GM12874 (cell line): ENCODE measurements around the gene FBXO24.

Source experiments
- CTCF ChIP-seq: IDR thresholded peaks from 2 replicates; pipeline ENCODE4 v1.5.1; 2011; ENCODE audit warnings: low read depth, mild to moderate bottlenecking, control low read depth, low read length, moderate library complexity; ENCODE audit not compliant: insufficient read depth

The FBXO24 gene

DNA sequence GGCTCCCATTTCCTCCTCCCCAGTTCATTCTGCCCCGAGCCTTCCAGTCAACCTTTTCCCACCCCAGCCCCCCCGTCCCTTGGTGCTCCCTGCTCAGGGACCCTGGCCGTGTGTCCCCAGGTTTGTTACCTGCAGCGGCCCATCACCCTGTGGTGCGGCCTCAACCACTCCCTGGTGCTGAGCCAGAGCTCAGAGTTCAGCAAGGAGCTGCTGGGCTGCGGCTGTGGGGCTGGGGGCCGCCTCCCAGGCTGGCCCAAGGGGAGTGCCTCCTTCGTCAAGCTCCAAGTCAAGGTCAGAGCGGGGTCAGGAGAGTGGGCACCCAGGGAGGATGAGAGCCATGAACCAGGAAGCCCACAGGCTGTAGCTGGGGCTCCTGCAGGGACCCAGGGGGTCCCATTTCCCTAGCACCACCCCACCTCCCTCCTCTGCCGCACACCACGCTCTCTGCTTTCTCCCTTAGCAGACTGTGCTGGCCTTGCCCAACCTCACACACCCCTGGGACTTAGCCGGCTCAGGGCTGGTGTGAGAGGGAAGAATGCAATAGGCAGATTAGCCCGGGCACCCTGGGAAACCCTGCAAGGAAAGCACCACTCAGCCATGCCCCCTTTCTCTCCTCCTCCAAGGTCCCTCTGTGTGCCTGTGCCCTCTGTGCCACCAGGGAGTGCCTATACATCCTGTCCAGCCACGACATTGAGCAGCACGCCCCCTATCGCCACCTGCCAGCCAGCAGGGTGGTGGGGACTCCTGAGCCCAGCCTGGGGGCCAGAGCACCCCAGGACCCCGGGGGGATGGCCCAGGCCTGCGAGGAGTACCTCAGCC lies 14.0 kb downstream of the FBXO24 start:
- peak; percentile 16; the same call in 1 of the 2 replicates for TF ChIP-seq CTCF

GRCh38 chr7:100600730-100601038 lies 14.6 kb downstream of the FBXO24 start:
- TF ChIP-seq CTCF, result no peak

DNA sequence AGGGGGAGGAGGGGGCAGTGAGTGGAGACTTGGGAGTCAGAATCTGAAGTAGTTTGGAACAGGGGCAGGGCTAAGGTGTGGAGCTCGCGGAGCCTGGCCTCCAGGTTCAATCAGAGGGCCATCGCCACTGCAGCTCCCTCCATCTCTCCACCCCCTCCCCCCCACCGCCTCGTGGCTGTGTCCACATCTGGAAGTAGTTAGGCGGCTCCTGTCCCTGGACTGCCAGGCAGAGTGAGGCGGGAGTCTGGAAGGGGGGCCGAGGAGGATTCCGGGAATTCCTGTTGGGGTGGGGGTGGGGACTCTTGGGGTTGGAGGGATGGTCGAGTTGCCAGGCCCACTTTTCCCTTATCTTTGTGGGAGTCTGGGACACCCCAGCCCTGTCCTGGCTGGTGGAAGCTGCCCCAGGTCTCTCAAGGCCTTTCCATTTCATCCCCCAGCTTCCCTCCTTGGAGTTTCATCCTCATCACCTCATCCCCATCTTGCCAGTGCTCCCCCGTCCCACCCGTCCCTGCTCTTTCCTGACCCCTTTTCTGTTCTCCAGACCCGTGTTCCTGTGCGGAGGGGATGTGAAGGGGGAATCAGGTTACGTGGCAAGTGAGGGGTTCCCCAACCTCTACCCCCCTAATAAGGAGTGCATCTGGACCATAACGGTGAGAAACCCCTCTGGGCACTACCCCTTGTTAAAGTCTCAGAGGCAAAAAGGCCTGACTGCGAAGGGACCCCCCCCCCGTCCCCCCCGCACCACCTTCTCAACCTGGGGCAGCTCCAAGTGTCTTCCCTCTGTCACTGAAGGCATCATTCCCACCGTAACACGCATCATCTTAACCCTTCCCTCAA lies 17.0 kb downstream of the FBXO24 start:
- TF ChIP-seq CTCF, result no peak

DNA sequence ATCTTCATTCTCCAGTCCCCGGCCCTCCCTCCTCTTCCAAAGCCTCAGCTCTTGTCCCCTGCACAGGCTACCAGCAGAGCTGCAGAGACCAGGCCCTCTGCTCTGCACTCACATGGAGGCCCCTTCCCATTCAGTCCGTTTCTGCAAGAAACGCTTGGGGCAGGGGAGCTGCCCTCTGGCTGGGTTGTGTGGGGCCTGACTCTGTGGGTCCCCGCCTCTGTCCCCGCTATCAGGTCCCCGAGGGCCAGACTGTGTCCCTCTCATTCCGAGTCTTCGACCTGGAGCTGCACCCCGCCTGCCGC lies 17.5 kb downstream of the FBXO24 start:
- TF ChIP-seq CTCF, result no peak

GRCh38 chr7:100604028-100604975 lies 18.2 kb downstream of the FBXO24 start:
- TF ChIP-seq CTCF, result peak; percentile 37

DNA sequence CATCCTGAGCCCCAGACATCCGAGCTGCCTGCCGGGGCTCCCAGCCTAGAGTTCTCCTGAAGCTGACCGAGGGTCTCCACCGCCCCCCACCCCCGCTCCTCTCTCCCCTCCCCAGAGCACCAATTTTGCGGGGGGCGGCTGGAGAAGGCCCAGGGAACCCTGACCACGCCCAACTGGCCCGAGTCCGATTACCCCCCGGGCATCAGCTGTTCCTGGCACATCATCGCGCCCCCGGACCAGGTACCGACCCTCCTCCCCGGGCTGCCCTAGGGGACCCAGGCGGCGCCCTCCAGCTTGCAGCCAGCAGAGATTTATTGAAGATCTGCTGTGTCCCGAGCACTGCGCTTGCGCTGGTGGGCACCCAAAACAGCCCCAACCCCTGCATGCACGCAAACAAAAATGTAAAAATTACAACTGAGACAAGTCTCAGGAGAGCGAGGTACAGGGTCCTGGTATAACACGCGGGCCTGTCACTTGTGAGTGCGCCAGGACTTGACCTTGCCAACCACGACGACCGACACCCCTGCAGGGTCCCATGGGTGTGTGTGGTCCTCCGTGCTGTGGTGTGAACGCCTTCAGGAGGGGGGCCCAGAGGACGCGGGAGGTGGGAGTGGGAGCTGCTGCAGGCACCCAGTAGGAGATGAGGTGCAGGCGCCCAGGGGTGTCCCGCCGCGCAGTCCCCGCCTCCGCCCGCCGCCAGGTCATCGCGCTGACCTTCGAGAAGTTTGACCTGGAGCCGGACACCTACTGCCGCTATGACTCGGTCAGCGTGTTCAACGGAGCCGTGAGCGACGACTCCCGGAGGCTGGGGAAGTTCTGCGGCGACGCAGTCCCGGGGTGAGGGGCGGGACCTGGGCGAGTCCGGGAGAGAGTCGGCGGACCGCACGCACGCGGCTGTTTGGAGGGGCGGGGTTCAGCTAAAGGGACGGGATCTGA lies 19.1 kb downstream of the FBXO24 start:
- no peak for TF ChIP-seq CTCF
